ENCODE data around the gene PHF21A. TPM values are rescaled to one million over a fixed set of nuclear protein-coding genes. Genes with fewer than 3 reads are reported as not detected.

Gene PHF21A
- total and polyA plus RNA-seq, 2 of the 13 experiments (the other 11 are each of a cell fraction or from before 2014, with no cell fraction given) = 4.1 to 34.6 TPM

DNA sequence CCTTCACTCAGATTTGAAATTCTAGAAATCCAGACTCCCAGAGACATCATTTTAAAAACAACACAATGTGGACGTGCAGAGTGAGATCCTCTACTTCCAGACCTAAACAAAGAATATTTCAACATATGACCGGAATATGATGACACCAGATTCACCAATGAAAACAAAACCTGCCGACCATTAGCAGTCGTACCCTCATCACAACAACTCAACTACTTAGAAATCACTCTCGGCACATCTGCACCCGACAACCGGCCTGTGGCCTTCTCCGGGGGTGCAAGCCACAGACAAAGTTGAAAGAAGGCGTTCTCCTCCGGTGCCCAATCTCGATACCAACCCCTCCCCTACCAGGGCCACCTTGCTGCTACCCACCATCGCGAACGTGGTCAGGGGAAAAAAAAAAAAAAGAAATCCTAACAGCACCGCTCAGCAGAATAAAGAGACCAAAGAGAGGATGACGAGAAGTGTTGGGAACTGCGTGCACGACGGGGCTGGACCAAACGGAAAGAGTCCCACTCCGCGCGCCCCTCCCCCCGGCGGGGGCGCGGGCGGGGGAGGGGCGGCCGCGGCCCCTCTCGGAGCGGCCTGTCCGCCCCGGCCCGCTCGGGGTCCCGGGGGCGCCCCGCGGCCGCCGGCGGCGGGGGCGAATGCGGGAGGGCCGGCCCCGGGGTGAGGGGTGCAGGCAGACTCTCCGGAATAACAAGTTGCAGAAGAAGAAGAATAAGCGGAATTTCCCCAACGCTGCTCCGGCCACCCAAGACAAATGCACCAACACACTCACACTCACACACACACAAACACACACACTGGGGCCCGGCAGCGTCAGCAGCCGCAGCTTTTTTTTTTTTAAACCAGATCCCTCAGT lies 1.7 kb downstream of the PHF21A start (continued):
- TF ChIP-seq ZNF607 (CRISPR knock-in tag; IDR thresholded peaks at IDR 0.05; ENCODE audit: borderline replicate concordance) (no peak), HCFC1 (IDR thresholded peaks at IDR 0.05; ENCODE audit: low read depth, low read length) (no peak), IKZF1 (IDR thresholded peaks at IDR 0.05) (no peak), SIX4 (CRISPR knock-in tag; IDR thresholded peaks at IDR 0.05) (no peak), AHR (CRISPR knock-in tag; IDR thresholded peaks at IDR 0.05) (no peak), HNRNPH1 (optimal IDR thresholded peaks at IDR 0.05; ENCODE audit: low read depth, low read length) (no peak), PHF8 (CRISPR knock-in tag; IDR thresholded peaks at IDR 0.05) (peak; percentile 55), ZNF441 (CRISPR knock-in tag; IDR thresholded peaks at IDR 0.05; ENCODE audit: borderline replicate concordance) (no peak), PPARG (CRISPR knock-in tag; conservative IDR thresholded peaks at IDR 0.05) (no peak), ZSCAN22 (CRISPR knock-in tag; IDR thresholded peaks at IDR 0.05) (no peak)
- TF ChIP-seq, protein P1, sequence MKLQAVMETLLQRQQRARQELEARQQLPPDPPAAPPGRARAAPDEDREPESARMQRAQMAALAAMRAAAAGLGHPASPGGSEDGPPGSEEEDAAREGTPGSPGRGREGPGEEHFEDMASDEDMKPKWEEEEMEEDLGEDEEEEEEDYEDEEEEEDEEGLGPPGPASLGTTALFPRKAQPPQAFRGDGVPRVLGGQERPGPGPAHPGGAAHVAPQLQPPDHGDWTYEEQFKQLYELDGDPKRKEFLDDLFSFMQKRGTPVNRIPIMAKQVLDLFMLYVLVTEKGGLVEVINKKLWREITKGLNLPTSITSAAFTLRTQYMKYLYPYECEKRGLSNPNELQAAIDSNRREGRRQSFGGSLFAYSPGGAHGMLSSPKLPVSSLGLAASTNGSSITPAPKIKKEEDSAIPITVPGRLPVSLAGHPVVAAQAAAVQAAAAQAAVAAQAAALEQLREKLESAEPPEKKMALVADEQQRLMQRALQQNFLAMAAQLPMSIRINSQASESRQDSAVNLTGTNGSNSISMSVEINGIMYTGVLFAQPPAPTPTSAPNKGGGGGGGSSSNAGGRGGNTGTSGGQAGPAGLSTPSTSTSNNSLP (IDR thresholded peaks at IDR 0.05; ENCODE audit: low read depth, low read length) = peak; percentile 24; the same call in 1 of the 2 replicates
- TF ChIP-seq, protein P2, sequence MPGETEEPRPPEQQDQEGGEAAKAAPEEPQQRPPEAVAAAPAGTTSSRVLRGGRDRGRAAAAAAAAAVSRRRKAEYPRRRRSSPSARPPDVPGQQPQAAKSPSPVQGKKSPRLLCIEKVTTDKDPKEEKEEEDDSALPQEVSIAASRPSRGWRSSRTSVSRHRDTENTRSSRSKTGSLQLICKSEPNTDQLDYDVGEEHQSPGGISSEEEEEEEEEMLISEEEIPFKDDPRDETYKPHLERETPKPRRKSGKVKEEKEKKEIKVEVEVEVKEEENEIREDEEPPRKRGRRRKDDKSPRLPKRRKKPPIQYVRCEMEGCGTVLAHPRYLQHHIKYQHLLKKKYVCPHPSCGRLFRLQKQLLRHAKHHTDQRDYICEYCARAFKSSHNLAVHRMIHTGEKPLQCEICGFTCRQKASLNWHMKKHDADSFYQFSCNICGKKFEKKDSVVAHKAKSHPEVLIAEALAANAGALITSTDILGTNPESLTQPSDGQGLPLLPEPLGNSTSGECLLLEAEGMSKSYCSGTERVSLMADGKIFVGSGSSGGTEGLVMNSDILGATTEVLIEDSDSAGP (CRISPR knock-in tag; IDR thresholded peaks at IDR 0.05; ENCODE audit: borderline replicate concordance) = no peak
- TF ChIP-seq, protein P3, sequence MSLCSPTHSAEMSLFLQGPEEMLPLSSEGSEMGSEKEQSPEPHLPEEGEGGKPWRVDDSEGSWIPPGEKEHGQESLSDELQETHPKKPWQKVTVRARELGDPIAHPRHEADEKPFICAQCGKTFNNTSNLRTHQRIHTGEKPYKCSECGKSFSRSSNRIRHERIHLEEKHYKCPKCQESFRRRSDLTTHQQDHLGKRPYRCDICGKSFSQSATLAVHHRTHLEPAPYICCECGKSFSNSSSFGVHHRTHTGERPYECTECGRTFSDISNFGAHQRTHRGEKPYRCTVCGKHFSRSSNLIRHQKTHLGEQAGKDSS (CRISPR knock-in tag; IDR thresholded peaks at IDR 0.05; ENCODE audit: borderline replicate concordance, low read depth) = no peak
- TF ChIP-seq, protein P4, sequence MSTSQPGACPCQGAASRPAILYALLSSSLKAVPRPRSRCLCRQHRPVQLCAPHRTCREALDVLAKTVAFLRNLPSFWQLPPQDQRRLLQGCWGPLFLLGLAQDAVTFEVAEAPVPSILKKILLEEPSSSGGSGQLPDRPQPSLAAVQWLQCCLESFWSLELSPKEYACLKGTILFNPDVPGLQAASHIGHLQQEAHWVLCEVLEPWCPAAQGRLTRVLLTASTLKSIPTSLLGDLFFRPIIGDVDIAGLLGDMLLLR (CRISPR knock-in tag; IDR thresholded peaks at IDR 0.05) = no peak
- TF ChIP-seq, protein P5, sequence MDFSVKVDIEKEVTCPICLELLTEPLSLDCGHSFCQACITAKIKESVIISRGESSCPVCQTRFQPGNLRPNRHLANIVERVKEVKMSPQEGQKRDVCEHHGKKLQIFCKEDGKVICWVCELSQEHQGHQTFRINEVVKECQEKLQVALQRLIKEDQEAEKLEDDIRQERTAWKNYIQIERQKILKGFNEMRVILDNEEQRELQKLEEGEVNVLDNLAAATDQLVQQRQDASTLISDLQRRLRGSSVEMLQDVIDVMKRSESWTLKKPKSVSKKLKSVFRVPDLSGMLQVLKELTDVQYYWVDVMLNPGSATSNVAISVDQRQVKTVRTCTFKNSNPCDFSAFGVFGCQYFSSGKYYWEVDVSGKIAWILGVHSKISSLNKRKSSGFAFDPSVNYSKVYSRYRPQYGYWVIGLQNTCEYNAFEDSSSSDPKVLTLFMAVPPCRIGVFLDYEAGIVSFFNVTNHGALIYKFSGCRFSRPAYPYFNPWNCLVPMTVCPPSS (IDR thresholded peaks at IDR 0.05) = no peak
- TF ChIP-seq, protein P6, sequence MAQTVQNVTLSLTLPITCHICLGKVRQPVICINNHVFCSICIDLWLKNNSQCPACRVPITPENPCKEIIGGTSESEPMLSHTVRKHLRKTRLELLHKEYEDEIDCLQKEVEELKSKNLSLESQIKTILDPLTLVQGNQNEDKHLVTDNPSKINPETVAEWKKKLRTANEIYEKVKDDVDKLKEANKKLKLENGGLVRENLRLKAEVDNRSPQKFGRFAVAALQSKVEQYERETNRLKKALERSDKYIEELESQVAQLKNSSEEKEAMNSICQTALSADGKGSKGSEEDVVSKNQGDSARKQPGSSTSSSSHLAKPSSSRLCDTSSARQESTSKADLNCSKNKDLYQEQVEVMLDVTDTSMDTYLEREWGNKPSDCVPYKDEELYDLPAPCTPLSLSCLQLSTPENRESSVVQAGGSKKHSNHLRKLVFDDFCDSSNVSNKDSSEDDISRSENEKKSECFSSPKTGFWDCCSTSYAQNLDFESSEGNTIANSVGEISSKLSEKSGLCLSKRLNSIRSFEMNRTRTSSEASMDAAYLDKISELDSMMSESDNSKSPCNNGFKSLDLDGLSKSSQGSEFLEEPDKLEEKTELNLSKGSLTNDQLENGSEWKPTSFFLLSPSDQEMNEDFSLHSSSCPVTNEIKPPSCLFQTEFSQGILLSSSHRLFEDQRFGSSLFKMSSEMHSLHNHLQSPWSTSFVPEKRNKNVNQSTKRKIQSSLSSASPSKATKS (CRISPR knock-in tag; IDR thresholded peaks at IDR 0.05) = no peak
- TF ChIP-seq, protein P7, sequence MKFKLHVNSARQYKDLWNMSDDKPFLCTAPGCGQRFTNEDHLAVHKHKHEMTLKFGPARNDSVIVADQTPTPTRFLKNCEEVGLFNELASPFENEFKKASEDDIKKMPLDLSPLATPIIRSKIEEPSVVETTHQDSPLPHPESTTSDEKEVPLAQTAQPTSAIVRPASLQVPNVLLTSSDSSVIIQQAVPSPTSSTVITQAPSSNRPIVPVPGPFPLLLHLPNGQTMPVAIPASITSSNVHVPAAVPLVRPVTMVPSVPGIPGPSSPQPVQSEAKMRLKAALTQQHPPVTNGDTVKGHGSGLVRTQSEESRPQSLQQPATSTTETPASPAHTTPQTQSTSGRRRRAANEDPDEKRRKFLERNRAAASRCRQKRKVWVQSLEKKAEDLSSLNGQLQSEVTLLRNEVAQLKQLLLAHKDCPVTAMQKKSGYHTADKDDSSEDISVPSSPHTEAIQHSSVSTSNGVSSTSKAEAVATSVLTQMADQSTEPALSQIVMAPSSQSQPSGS (CRISPR knock-in tag; IDR thresholded peaks at IDR 0.05) = no peak
